Epithelial cell of esophagus (primary cell): ENCODE results near the gene PTPN14.

Experiments used
- DNase-seq: peaks from one replicate; pipeline ENCODE4 v3.0.0; 2010; ENCODE audit warnings: low read depth
- H3K4me3 ChIP-seq: 2 replicates; pipeline ENCODE4 v1.5.1; 2011; ENCODE audit warnings: mild to moderate bottlenecking, low read length, control low read depth
- TF ChIP-seq, protein P1 (sequence below): IDR thresholded peaks from 2 replicates; pipeline ENCODE4 v1.5.1; 2011; ENCODE audit warnings: low read depth, mild to moderate bottlenecking, low read length, control low read depth, inconsistent platforms; ENCODE audit not compliant: insufficient read depth; ENCODE audit errors: missing control alignments

The PTPN14 gene

DNA sequence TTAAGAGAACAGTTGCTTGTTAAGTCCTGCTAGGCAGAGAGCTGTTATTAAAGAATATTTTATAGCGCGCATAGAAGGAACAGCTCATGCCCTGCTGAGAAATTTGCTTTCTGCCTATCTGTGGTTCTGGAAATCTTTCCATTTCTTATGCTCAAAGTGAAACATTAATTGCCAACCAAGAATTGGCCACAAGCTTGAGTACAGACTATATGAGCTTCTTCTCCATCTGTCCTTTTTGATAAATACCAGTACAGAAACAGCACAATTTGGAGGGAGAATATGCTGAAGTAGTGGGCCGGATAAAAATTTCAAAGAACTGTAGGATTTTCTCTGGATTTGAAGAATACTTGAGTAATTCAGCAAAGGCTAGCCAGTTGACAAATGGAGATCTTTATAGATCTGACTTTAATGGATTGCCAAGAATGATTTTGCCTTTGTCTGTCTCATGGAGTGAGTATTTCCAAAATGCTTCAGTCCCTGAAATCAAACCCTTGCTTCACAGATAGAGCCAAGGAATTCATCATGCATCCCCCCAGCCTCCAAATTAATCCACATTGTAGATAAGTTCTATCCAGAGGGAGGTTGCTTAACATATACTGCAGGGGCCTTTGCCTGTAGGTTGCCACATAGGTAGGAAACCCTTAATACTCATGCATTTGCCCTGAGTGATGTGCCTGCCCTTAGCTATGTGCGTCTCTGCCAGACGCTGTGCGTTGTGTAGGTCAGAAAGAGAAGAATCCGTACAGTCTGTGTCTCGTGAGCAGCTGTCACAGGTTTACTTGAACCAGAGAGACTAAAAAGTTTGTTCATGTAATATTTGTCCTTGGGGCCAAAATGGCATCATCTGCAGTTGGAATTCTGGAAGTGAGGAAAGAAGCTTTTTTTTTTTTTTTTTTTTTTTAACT, 226.3 kb downstream of the PTPN14 start:
- no peak for DNase-seq
- no peak overlapping the region for H3K4me3 ChIP-seq
- TF ChIP-seq, protein P1, sequence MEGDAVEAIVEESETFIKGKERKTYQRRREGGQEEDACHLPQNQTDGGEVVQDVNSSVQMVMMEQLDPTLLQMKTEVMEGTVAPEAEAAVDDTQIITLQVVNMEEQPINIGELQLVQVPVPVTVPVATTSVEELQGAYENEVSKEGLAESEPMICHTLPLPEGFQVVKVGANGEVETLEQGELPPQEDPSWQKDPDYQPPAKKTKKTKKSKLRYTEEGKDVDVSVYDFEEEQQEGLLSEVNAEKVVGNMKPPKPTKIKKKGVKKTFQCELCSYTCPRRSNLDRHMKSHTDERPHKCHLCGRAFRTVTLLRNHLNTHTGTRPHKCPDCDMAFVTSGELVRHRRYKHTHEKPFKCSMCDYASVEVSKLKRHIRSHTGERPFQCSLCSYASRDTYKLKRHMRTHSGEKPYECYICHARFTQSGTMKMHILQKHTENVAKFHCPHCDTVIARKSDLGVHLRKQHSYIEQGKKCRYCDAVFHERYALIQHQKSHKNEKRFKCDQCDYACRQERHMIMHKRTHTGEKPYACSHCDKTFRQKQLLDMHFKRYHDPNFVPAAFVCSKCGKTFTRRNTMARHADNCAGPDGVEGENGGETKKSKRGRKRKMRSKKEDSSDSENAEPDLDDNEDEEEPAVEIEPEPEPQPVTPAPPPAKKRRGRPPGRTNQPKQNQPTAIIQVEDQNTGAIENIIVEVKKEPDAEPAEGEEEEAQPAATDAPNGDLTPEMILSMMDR = no peak

DNA sequence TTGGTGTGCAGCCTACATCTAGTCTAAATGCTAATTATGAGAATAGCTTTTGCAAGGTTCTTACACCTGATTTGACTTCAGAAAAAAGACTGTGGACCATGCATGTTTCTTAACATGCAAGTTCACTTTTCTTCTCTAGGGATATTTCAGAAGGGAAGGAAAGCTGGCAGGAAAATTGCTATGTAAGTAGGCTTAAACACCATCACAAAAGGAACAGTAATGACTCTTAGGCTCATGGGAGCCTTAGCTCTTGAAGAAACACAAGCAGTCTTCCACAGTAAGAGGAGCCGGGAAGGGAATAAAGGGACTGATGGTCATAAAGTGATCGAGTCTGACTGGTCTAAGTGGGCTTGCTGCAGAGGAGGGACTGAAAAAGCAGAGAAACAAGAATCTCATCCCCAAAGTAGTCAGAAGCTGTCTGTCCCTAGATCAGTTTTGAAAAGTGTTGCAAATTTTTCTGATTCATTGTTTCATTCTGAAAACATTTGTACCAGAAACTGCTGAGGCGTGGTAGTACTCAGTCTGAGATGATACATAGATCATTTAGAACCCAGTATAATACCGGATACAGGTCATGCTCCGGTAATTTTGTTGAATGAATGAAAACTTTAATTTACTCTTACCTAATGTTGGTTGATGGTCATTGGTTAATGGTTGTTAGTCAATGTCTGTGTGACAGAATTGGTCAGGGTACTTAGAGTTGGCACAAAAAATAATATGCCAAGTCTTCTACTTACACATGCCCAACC, 229.5 kb downstream of the PTPN14 start:
- TF ChIP-seq, protein P1 = no peak
- DNase-seq = no peak
- no peak overlapping the region for H3K4me3 ChIP-seq

DNA sequence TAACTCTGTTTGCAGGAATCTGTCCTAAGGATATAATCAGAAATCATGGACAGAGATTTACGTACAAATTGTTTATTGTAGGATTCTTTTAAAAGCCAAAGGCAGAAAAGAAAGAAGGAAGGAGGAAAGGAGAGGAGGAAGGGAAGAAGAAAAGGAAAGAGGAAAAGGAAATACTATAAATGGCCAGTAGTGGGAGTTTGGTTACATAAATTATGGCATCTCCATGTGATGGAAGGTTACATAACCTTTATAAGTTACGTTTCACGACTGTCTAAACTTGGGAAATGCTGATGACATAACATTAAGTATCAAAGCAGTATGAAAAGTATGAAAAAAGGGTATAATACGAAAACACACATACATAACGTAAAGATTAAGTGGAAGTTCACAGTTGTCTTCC, 231.5 kb downstream of the PTPN14 start:
- TF ChIP-seq, protein P1 = peak; percentile 12
- no peak for DNase-seq
- no peak overlapping the region for H3K4me3 ChIP-seq

DNA sequence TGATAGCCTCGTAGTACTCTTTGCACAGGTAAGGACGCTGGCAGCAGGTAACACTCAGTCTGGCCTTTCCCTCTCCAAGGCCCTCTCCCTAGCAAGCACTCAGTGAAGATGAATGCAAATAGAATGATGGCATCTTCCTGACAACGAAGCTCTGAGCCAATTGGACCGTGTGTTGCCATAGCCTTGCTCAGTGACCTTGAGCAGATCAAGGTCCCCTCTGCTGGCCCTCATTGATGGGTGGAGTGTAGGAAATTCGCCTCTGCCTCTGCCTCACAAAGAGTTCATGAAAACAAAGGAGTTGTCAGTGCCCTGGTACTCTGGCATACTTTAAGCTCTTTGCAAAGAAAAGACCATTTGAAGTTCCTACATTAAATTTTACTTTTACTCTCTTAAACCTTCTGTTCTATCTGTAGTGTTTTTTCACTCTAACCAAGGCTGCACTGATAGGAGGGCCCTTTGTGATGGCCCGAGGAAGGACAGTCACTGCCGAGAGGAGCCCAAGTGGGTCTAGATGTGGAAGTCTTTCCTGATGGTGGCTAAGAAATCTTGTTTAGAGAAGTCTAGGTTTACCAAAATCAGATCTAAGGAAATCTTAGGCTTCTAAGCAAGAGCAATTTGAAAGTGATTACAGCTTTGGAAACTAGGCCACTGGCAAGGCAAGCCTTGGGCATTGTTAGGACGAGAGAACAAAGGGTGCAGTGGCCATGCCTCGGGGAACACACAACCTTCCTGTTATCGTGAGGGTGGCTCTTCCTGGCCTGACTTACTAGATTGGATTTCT, 232.3 kb downstream of the PTPN14 start:
- no peak overlapping the region for H3K4me3 ChIP-seq
- DNase-seq = no peak
- TF ChIP-seq, protein P1 = no peak

DNA sequence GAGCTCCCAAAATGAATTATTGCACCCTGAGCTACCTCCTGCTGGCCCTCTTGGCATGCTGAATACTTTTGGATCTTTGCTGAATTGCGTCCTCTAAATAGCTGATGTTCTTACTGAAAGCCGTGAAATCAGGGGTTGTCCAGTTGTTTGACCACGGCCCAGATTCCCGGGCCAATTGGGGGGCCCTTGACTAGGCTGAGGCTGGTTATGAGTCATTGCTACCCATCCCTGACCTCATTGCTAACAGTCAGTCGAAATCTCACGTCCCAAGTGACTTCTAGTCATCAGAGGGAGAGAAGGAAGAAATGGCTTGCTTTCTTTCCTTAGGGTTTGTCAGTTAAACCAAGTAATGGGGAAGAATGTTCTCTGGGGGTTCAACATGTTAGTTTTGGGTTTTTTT, 233.0 kb downstream of the PTPN14 start:
- TF ChIP-seq, protein P1 = no peak
- DNase-seq = no peak
- no peak overlapping the region for H3K4me3 ChIP-seq

DNA sequence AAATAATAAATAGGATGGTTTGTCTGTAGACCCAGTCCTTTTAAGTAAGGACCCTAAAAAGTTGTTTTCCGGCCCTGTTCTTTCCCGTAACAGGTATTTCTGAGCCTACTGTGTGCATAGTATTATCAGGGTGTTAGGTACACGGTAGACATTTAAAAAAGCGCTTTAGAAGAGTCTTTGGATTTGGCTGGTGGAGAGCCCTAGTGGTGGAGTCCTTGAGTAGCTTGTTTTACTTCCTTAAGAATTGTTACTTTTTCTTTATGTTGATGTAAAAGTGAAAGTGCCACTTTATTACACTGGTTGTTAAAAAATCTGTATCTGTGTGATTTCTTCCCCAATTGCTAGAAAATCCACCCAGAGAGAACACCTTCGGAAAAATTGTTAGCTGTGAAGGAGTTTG, 233.7 kb downstream of the PTPN14 start:
- DNase-seq = no peak

More for the DNA sequence above, 233.7 kb downstream of the PTPN14 start:
- TF ChIP-seq, protein P1 = peak; percentile 12
- H3K4me3 ChIP-seq = no peak overlapping the region
